Endometrium (tissue), 2 donors: ENCODE results near the gene LRRC52.

Experiments used
- FAIRE-seq: peaks from 2 replicates; lab custom pipeline; 2012; peaks lifted over from hg19 to GRCh38; lab: Jason Lieb, UNC
- donor health status: control.
- donor health status: control.

The LRRC52 gene

GRCh38 chr1:165543532-165544438 lies at the start of gene LRRC52:
LRRC52 (plus strand) TSS chr1:165544000; CDS start chr1:165544297, 297 bp downstream.
- no peak for FAIRE-seq

- FAIRE-seq, result peak; percentile 99
Measured at GRCh38 chr1:165494949-165495857, 48.6 kb upstream of the LRRC52 start.

- FAIRE-seq, result no peak
Measured at GRCh38 chr1:165495858-165496205, 48.0 kb upstream of the LRRC52 start.

GRCh38 chr1:165496501-165496900 lies 47.3 kb upstream of the LRRC52 start:
- no peak for FAIRE-seq

GRCh38 chr1:165497069-165498013 lies 46.5 kb upstream of the LRRC52 start:
- no peak for FAIRE-seq

- no peak for FAIRE-seq
Measured at GRCh38 chr1:165501330-165501969, 42.4 kb upstream of the LRRC52 start.

- no peak for FAIRE-seq
Measured at GRCh38 chr1:165501970-165502348, 41.8 kb upstream of the LRRC52 start.

GRCh38 chr1:165507570-165507969 lies 36.2 kb upstream of the LRRC52 start:
- no peak for FAIRE-seq

GRCh38 chr1:165508291-165508690 lies 35.5 kb upstream of the LRRC52 start:
- no peak for FAIRE-seq

GRCh38 chr1:165512816-165513215 lies 31.0 kb upstream of the LRRC52 start:
- FAIRE-seq, result no peak

- FAIRE-seq, result no peak
Measured at GRCh38 chr1:165516469-165516868, 27.3 kb upstream of the LRRC52 start.

- no peak for FAIRE-seq
Measured at GRCh38 chr1:165520646-165521045, 23.2 kb upstream of the LRRC52 start.

GRCh38 chr1:165524639-165525285 lies 19.0 kb upstream of the LRRC52 start:
- no peak for FAIRE-seq

GRCh38 chr1:165525708-165526107 lies 18.1 kb upstream of the LRRC52 start:
- FAIRE-seq, result no peak

- FAIRE-seq, result no peak
Measured at GRCh38 chr1:165527251-165528007, 16.4 kb upstream of the LRRC52 start.

GRCh38 chr1:165531021-165531420 lies 12.8 kb upstream of the LRRC52 start:
- FAIRE-seq, result no peak

- FAIRE-seq, result no peak
Measured at GRCh38 chr1:165532053-165532452, 11.7 kb upstream of the LRRC52 start.

GRCh38 chr1:165533254-165533653 lies 10.5 kb upstream of the LRRC52 start:
- no peak for FAIRE-seq

GRCh38 chr1:165536016-165536415 lies 7.8 kb upstream of the LRRC52 start:
- no peak for FAIRE-seq
